Measurements from ENCODE around the gene DOCK9.

DOCK9 gene

GRCh38 chr13:98783856-98784478 is 193.9 kb downstream of the DOCK9 start:
- no peaks in the 10 kb centered on the region for H3K9me3 ChIP-seq (ENCODE audit: control insufficient read depth, low read length)
- no peaks in the 10 kb centered on the region for H3K36me3 ChIP-seq (ENCODE audit: control insufficient read depth, insufficient read depth, low read length)
- no peaks in the 10 kb centered on the region for H3K27me3 ChIP-seq (ENCODE audit: control insufficient read depth, insufficient read depth, low read length, poor library complexity, severe bottlenecking)
- WGBS, 2 experiments: 94 to 95% methylated on average over 12 of the region's 12 CpGs
- no peaks in the 10 kb centered on the region for H3K4me1 ChIP-seq (ENCODE audit: control insufficient read depth, insufficient read depth, low read length)
- no peak overlapping the region for H3K4me3 ChIP-seq (ENCODE audit: insufficient read depth, low read depth, low read length)
- no peak overlapping the region for H3K27ac ChIP-seq (ENCODE audit: insufficient read depth, low read depth, low read length, poor library complexity, severe bottlenecking)

DNA sequence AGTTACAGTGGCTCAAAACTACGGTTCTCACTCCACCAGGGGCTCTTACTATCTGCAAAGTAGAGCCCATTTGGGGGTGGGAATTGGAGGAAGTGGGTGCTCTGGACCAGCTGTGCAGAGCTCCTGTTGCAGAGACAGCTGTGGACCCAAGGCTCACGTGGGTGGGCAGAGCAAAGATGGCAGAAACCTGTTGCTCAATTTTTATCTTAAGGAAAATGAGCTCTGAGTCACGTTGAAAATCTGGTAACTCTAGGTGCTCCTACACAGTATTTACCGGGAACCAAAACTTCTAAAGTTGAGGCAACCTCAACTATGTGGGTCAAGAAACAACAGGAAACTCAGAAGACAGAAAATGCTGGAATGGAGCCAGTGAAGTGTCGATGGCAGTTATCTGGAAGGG is 195.2 kb downstream of the DOCK9 start:
- no peaks in the 10 kb centered on the region for H3K36me3 ChIP-seq (ENCODE audit: control insufficient read depth, insufficient read depth, low read length)
- H3K9me3 ChIP-seq (ENCODE audit: control insufficient read depth, low read length): no peaks in the 10 kb centered on the region
- no peaks in the 10 kb centered on the region for H3K4me1 ChIP-seq (ENCODE audit: control insufficient read depth, insufficient read depth, low read length)
- 90 to 94% methylated on average over 5 of the region's 5 CpGs for WGBS, 2 experiments
- H3K4me3 ChIP-seq (ENCODE audit: insufficient read depth, low read depth, low read length): no peak overlapping the region
- H3K27me3 ChIP-seq (ENCODE audit: control insufficient read depth, insufficient read depth, low read length, poor library complexity, severe bottlenecking): no peaks in the 10 kb centered on the region
- H3K27ac ChIP-seq (ENCODE audit: insufficient read depth, low read depth, low read length, poor library complexity, severe bottlenecking): no peak overlapping the region

- Histone ChIP-seq H3K27ac (ENCODE audit: insufficient read depth, low read depth, low read length, poor library complexity, severe bottlenecking) (no peak overlapping the region), H3K9me3 (ENCODE audit: control insufficient read depth, low read length) (no peaks in the 10 kb centered on the region), H3K4me3 (ENCODE audit: insufficient read depth, low read depth, low read length) (no peak overlapping the region), H3K4me1 (ENCODE audit: control insufficient read depth, insufficient read depth, low read length) (no peaks in the 10 kb centered on the region), H3K36me3 (ENCODE audit: control insufficient read depth, insufficient read depth, low read length) (no peaks in the 10 kb centered on the region), H3K27me3 (ENCODE audit: control insufficient read depth, insufficient read depth, low read length, poor library complexity, severe bottlenecking) (no peaks in the 10 kb centered on the region)
- WGBS, 2 experiments: 94 to 98% methylated on average over 7 of the region's 7 CpGs
Observed at GRCh38 chr13:98781905-98782304, 196.0 kb downstream of the DOCK9 start.

GRCh38 chr13:98781470-98781869 is 196.4 kb downstream of the DOCK9 start:
- no peaks in the 10 kb centered on the region for H3K9me3 ChIP-seq (ENCODE audit: control insufficient read depth, low read length)
- no peak overlapping the region for H3K4me3 ChIP-seq (ENCODE audit: insufficient read depth, low read depth, low read length)
- H3K36me3 ChIP-seq (ENCODE audit: control insufficient read depth, insufficient read depth, low read length): no peaks in the 10 kb centered on the region
- 94% methylated on average over 11 of the region's 11 CpGs for WGBS, 2 experiments
- no peaks in the 10 kb centered on the region for H3K4me1 ChIP-seq (ENCODE audit: control insufficient read depth, insufficient read depth, low read length)
- no peaks in the 10 kb centered on the region for H3K27me3 ChIP-seq (ENCODE audit: control insufficient read depth, insufficient read depth, low read length, poor library complexity, severe bottlenecking)
- H3K27ac ChIP-seq (ENCODE audit: insufficient read depth, low read depth, low read length, poor library complexity, severe bottlenecking): no peak overlapping the region

DNA sequence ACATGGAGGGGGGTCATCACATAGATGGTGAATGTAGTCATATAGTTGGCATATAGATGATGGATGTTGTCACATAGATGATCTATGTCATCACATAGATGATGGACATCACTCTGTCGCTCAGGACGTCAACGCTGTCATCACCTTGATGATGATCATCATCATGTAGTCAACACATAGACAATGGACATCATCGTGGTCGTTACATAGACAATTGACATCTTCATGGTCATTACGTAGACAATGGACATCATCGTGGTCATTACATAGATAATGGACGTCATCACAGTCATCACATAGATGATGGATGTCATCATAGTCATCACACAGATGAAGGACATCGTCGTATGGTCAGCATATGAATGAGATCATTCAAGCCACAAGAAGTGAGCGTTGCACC is 196.8 kb downstream of the DOCK9 start:
- H3K4me3 ChIP-seq (ENCODE audit: insufficient read depth, low read depth, low read length): no peak overlapping the region
- WGBS, 2 experiments: 94 to 96% methylated on average over 11 of the region's 11 CpGs
- no peaks in the 10 kb centered on the region for H3K27me3 ChIP-seq (ENCODE audit: control insufficient read depth, insufficient read depth, low read length, poor library complexity, severe bottlenecking)
- H3K36me3 ChIP-seq (ENCODE audit: control insufficient read depth, insufficient read depth, low read length): no peaks in the 10 kb centered on the region
- no peaks in the 10 kb centered on the region for H3K4me1 ChIP-seq (ENCODE audit: control insufficient read depth, insufficient read depth, low read length)
- H3K9me3 ChIP-seq (ENCODE audit: control insufficient read depth, low read length): no peaks in the 10 kb centered on the region
- no peak overlapping the region for H3K27ac ChIP-seq (ENCODE audit: insufficient read depth, low read depth, low read length, poor library complexity, severe bottlenecking)

DNA sequence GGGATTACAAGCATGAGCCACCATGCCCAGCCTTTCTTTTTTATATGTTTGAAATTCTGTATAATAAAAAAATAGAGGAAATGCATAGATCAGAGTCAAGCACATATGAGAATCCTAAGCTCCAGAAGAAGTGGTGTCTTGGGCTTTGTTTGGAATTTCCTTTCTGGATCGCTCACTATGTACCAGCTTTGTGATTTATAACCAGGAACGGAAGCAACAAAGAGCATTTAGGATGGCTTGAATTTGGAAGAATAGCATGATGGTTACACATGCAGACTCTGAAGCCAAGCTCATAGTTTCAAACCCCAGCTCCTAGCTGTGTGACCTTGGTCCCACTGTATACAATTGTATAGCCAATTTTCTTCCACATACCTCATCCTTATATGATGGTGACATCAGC is 197.4 kb downstream of the DOCK9 start:
- no peaks in the 10 kb centered on the region for H3K27me3 ChIP-seq (ENCODE audit: control insufficient read depth, insufficient read depth, low read length, poor library complexity, severe bottlenecking)

DNA sequence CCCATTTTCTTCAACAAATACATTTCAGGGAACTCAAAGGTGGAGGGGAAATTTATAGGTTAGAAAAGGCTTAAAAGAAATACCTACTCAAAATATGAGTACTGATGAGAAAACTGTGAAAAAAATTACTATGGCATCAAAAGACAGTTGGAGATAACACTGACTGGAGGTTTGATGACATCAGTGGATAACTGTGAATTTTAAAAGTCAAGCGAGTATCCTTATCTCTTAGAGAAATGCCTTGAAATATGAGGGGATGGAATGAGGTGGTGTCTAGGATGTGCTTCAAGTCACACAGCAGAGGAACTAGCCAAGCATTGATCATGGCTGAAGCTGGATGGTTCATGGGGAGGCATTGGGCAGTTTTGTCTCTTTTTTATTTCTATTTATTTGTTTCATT is 198.2 kb downstream of the DOCK9 start:
- WGBS, 2 experiments: 93 to 98% methylated on average over 1 of the region's 1 CpG
- H3K27ac ChIP-seq (ENCODE audit: insufficient read depth, low read depth, low read length, poor library complexity, severe bottlenecking): no peak overlapping the region
- H3K27me3 ChIP-seq (ENCODE audit: control insufficient read depth, insufficient read depth, low read length, poor library complexity, severe bottlenecking): no peaks in the 10 kb centered on the region
- no peaks in the 10 kb centered on the region for H3K4me1 ChIP-seq (ENCODE audit: control insufficient read depth, insufficient read depth, low read length)
- no peak overlapping the region for H3K4me3 ChIP-seq (ENCODE audit: insufficient read depth, low read depth, low read length)
- H3K9me3 ChIP-seq (ENCODE audit: control insufficient read depth, low read length): no peaks in the 10 kb centered on the region
- H3K36me3 ChIP-seq (ENCODE audit: control insufficient read depth, insufficient read depth, low read length): no peaks in the 10 kb centered on the region

More for the DNA sequence above, 197.4 kb downstream of the DOCK9 start:
- H3K9me3 ChIP-seq (ENCODE audit: control insufficient read depth, low read length): no peaks in the 10 kb centered on the region
- H3K4me3 ChIP-seq (ENCODE audit: insufficient read depth, low read depth, low read length): no peak overlapping the region
- WGBS, 2 experiments: 92 to 93% methylated on average over 2 of the region's 2 CpGs
- no peak overlapping the region for H3K27ac ChIP-seq (ENCODE audit: insufficient read depth, low read depth, low read length, poor library complexity, severe bottlenecking)
- no peaks in the 10 kb centered on the region for H3K4me1 ChIP-seq (ENCODE audit: control insufficient read depth, insufficient read depth, low read length)
- no peaks in the 10 kb centered on the region for H3K36me3 ChIP-seq (ENCODE audit: control insufficient read depth, insufficient read depth, low read length)

DNA sequence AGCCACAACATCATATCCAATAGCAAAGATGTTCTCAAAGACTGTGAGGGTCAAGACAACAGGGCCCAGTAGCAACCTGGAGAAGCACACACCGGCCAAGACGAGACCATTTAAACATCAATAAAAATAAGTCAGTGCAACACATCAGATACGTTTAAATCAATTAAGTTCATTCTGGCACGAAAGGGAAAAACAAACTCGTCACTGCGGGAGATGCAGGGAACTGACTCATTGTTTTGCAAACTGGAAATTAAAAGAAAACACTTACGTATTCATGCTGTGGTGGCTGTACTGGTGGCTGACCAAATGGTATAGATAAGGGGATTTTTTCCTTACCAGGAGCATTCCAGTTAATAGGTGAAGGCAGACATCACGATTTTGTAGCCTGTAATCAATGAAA is 199.1 kb downstream of the DOCK9 start:
- Histone ChIP-seq H3K4me1 (ENCODE audit: control insufficient read depth, insufficient read depth, low read length) (no peaks in the 10 kb centered on the region), H3K27ac (ENCODE audit: insufficient read depth, low read depth, low read length, poor library complexity, severe bottlenecking) (no peak overlapping the region), H3K9me3 (ENCODE audit: control insufficient read depth, low read length) (no peaks in the 10 kb centered on the region), H3K36me3 (ENCODE audit: control insufficient read depth, insufficient read depth, low read length) (no peaks in the 10 kb centered on the region), H3K4me3 (ENCODE audit: insufficient read depth, low read depth, low read length) (no peak overlapping the region), H3K27me3 (ENCODE audit: control insufficient read depth, insufficient read depth, low read length, poor library complexity, severe bottlenecking) (no peaks in the 10 kb centered on the region)
- WGBS, 2 experiments: 73 to 74% methylated on average over 8 of the region's 8 CpGs

- no peak overlapping the region for H3K4me3 ChIP-seq (ENCODE audit: insufficient read depth, low read depth, low read length)
- WGBS, 2 experiments: 95 to 96% methylated on average over 5 of the region's 5 CpGs
- no peaks in the 10 kb centered on the region for H3K36me3 ChIP-seq (ENCODE audit: control insufficient read depth, insufficient read depth, low read length)
- no peak overlapping the region for H3K27ac ChIP-seq (ENCODE audit: insufficient read depth, low read depth, low read length, poor library complexity, severe bottlenecking)
- H3K4me1 ChIP-seq (ENCODE audit: control insufficient read depth, insufficient read depth, low read length): no peaks in the 10 kb centered on the region
- H3K27me3 ChIP-seq (ENCODE audit: control insufficient read depth, insufficient read depth, low read length, poor library complexity, severe bottlenecking): no peaks in the 10 kb centered on the region
- H3K9me3 ChIP-seq (ENCODE audit: control insufficient read depth, low read length): no peaks in the 10 kb centered on the region
Observed at GRCh38 chr13:98776644-98777043, 201.2 kb downstream of the DOCK9 start.

DNA sequence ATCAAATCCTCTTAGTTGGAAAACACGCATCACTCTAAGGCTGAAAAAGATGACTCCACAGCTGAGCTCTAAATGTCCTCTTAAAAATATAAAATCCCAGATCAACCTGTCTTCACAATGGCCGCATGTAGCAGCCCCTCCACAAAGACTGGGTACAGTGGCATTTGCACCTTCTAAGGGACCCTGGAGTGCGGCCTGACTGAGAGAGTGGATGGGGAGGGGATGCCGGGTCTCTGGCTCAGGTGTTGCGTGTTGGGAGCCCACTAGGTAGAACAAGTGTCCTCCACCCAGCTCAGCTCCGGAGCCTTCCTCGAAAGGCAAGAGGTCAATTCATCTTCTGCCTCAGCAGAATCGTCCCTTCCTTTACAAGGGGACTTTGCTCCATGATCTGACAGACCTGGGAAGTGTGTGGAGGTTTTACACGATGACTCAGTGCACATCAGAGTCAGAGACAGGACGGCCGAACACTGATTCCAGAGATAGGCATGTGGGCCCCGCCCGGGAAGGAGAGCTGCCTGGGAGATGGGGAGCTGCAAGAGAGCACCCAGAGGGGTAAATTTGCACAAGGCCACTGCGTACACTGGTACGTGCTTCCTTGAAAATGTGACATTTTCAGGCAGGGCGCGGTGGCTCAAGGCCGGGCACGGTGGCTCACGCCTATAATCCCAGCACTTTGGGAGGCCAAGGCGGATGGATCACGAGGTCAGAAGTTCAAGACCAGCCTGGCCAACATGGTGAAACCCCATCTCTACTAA is 201.8 kb downstream of the DOCK9 start:
- no peak overlapping the region for H3K4me3 ChIP-seq (ENCODE audit: insufficient read depth, low read depth, low read length)
- no peaks in the 10 kb centered on the region for H3K9me3 ChIP-seq (ENCODE audit: control insufficient read depth, low read length)
- H3K36me3 ChIP-seq (ENCODE audit: control insufficient read depth, insufficient read depth, low read length): no peaks in the 10 kb centered on the region
- H3K27ac ChIP-seq (ENCODE audit: insufficient read depth, low read depth, low read length, poor library complexity, severe bottlenecking): no peak overlapping the region
- H3K4me1 ChIP-seq (ENCODE audit: control insufficient read depth, insufficient read depth, low read length): no peaks in the 10 kb centered on the region
- WGBS, 2 experiments: 92 to 94% methylated on average over 22 of the region's 22 CpGs
- H3K27me3 ChIP-seq (ENCODE audit: control insufficient read depth, insufficient read depth, low read length, poor library complexity, severe bottlenecking): no peaks in the 10 kb centered on the region
